Duodenal mucosa (tissue), 2 donors: Measurements from ENCODE around the gene GJA9.

Experiments
- H3K27ac ChIP-seq: one replicate; pipeline ENCODE4 v1.7.0; 2013; ENCODE audit warnings: low read depth, low read length
- H3K27me3 ChIP-seq, 2 donors: one replicate each; pipeline ENCODE4 v1.7.0; 2013; ENCODE audit warnings: low read length in 2 of 2, control low read depth in 1 of 2; ENCODE audit not compliant: insufficient read depth in 2 of 2, control insufficient read depth in 1 of 2
- H3K36me3 ChIP-seq, 2 donors: one replicate each; pipeline ENCODE4 v1.7.0; 2013; ENCODE audit warnings: low read length in 2 of 2, control low read depth in 1 of 2; ENCODE audit not compliant: insufficient read depth in 2 of 2, control insufficient read depth in 1 of 2
- H3K4me1 ChIP-seq, 2 donors: one replicate each; pipeline ENCODE4 v1.7.0; 2013; ENCODE audit warnings: low read length in 2 of 2, control low read depth in 1 of 2; ENCODE audit not compliant: insufficient read depth in 2 of 2, control insufficient read depth in 1 of 2
- H3K4me3 ChIP-seq, 2 donors: one replicate each; pipeline ENCODE4 v1.7.0; 2013; ENCODE audit warnings: low read length in 2 of 2, low read depth in 1 of 2
- H3K9ac ChIP-seq, 2 donors: one replicate each; pipeline ENCODE4 v1.7.0; 2013; ENCODE audit warnings: low read length in 2 of 2, low read depth in 1 of 2
- H3K9me3 ChIP-seq, 2 donors: one replicate each; pipeline ENCODE4 v1.7.0; 2013; ENCODE audit warnings: low read length in 2 of 2, control low read depth in 1 of 2; ENCODE audit not compliant: control insufficient read depth in 1 of 2

GJA9 gene

GRCh38 chr1:38881487-38881886 lies at the start of gene GJA9:
TSS of gene GJA9 (minus strand) at chr1:38881587. CDS start at chr1:38876098, 5,489 bp downstream.
- H3K4me1 ChIP-seq: no peaks in the 10 kb centered on the region
- H3K9ac ChIP-seq: no peak within 1 kb of the TSS
- H3K36me3 ChIP-seq: no peaks in the 10 kb centered on the region
- no peak within 1 kb of the TSS for H3K4me3 ChIP-seq
- no peaks in the 10 kb centered on the region for H3K27me3 ChIP-seq
- no peaks in the 10 kb centered on the region for H3K9me3 ChIP-seq
- no peak within 1 kb of the TSS for H3K27ac ChIP-seq

GRCh38 chr1:38929476-38929875 lies 48.1 kb upstream of the GJA9 start:
- Histone ChIP-seq H3K27me3 (no peaks in the 10 kb centered on the region), H3K4me3 (no peak overlapping the region), H3K9me3 (no peaks in the 10 kb centered on the region), H3K27ac (no peak overlapping the region), H3K4me1 (no peaks in the 10 kb centered on the region), H3K36me3 (no peaks in the 10 kb centered on the region), H3K9ac (no peak overlapping the region)

- no peaks in the 10 kb centered on the region for H3K36me3 ChIP-seq
- H3K4me3 ChIP-seq: no peak overlapping the region
- H3K9ac ChIP-seq: no peak overlapping the region
- no peaks in the 10 kb centered on the region for H3K9me3 ChIP-seq
- no peaks in the 10 kb centered on the region for H3K27me3 ChIP-seq
- H3K27ac ChIP-seq: no peak overlapping the region
- H3K4me1 ChIP-seq: no peaks in the 10 kb centered on the region
These were observed 47.7 kb upstream of the GJA9 start for GRCh38 chr1:38929054-38929453.

DNA sequence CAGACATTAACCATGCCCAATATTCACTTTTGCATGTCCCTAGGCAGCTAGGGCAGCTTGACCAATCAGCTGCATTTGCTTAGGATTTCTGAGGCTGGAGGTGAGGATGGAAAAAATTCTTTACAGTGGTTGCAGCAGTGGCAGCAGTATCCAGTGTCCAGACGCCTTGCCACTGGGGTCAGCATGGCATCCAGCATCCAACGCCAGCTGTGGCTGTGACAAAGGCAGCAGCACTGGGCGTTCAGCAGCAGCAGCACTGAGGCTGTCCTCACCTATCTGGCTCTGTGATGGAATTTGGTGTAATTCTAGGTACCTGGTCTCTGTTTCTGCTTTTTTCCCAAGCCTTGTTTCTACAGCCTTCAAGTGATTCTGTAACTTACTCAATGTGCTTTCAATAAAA lies 44.7 kb upstream of the GJA9 start:
- Histone ChIP-seq H3K9me3 (no peaks in the 10 kb centered on the region), H3K36me3 (no peaks in the 10 kb centered on the region), H3K4me1 (peaks cover 0 to 5% of the 10 kb centered on the region in 2 donors), H3K4me3 (no peak overlapping the region), H3K27ac (no peak overlapping the region), H3K27me3 (no peaks in the 10 kb centered on the region), H3K9ac (no peak overlapping the region)

DNA sequence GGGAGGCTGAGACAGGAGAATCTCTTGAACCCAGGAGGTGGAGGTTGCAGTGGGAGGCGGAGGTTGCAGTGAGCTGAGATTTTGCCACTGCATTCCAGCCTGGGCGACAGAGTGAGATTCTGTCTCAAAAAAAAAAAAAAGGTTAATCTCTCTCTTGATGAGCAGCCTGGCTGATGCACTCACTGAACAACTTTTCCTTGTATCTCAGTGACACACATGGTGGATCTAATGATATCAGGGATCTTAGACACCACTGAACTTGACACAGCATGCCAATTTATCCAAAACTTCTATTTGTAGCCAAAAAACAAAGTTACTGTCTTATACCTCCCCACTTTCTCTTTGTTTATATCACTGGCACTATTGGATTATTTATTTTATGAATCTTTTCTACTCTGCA lies 44.0 kb upstream of the GJA9 start:
- H3K27ac ChIP-seq: no peak overlapping the region
- H3K9ac ChIP-seq: no peak overlapping the region
- H3K4me3 ChIP-seq: no peak overlapping the region

GRCh38 chr1:38923607-38924006 lies 42.2 kb upstream of the GJA9 start:
- Histone ChIP-seq H3K27me3 (no peaks in the 10 kb centered on the region), H3K27ac (no peak overlapping the region), H3K9ac (no peak overlapping the region), H3K9me3 (no peaks in the 10 kb centered on the region), H3K4me1 (peaks cover 0 to 5% of the 10 kb centered on the region in 2 donors), H3K4me3 (no peak overlapping the region), H3K36me3 (no peaks in the 10 kb centered on the region)

More for the DNA sequence above, 44.0 kb upstream of the GJA9 start:
- H3K36me3 ChIP-seq: no peaks in the 10 kb centered on the region
- H3K27me3 ChIP-seq: no peaks in the 10 kb centered on the region
- peaks cover 0 to 5% of the 10 kb centered on the region in 2 donors for H3K4me1 ChIP-seq
- no peaks in the 10 kb centered on the region for H3K9me3 ChIP-seq

DNA sequence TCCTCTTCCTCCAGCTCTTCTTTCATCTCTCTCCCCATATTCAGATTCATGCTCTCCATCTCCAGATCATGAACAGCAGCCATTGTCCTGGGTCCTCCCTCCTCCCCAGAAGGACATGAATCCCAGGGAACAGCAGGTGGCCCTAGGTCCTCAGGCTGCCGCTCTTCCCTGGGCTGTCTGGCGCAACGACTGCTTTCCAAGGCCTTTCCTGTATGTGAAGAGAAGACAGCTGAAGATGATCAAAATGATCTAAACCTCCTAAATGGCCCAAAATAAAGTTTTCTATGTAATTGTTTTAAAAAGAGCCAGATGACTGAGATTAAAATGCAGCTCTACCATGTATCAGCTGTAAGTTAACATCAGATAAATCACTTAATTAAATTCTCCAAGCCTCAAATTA lies 37.7 kb upstream of the GJA9 start:
- Histone ChIP-seq H3K4me1 (peaks cover 0 to 5% of the 10 kb centered on the region in 2 donors), H3K9ac (no peak overlapping the region), H3K27me3 (no peaks in the 10 kb centered on the region), H3K36me3 (no peaks in the 10 kb centered on the region), H3K9me3 (no peaks in the 10 kb centered on the region), H3K4me3 (no peak overlapping the region), H3K27ac (no peak overlapping the region)

GRCh38 chr1:38918568-38918967 lies 37.2 kb upstream of the GJA9 start:
- no peak overlapping the region for H3K27ac ChIP-seq
- peaks cover 0 to 4% of the 10 kb centered on the region in 2 donors for H3K4me1 ChIP-seq
- H3K9me3 ChIP-seq: no peaks in the 10 kb centered on the region
- H3K9ac ChIP-seq: no peak overlapping the region
- no peaks in the 10 kb centered on the region for H3K36me3 ChIP-seq
- no peak overlapping the region for H3K4me3 ChIP-seq
- H3K27me3 ChIP-seq: no peaks in the 10 kb centered on the region

- no peak overlapping the region for H3K4me3 ChIP-seq
- no peaks in the 10 kb centered on the region for H3K4me1 ChIP-seq
- H3K36me3 ChIP-seq: no peaks in the 10 kb centered on the region
- no peaks in the 10 kb centered on the region for H3K27me3 ChIP-seq
- no peak overlapping the region for H3K27ac ChIP-seq
- H3K9ac ChIP-seq: no peak overlapping the region
- no peaks in the 10 kb centered on the region for H3K9me3 ChIP-seq
These were observed 36.4 kb upstream of the GJA9 start for GRCh38 chr1:38917772-38918171.

DNA sequence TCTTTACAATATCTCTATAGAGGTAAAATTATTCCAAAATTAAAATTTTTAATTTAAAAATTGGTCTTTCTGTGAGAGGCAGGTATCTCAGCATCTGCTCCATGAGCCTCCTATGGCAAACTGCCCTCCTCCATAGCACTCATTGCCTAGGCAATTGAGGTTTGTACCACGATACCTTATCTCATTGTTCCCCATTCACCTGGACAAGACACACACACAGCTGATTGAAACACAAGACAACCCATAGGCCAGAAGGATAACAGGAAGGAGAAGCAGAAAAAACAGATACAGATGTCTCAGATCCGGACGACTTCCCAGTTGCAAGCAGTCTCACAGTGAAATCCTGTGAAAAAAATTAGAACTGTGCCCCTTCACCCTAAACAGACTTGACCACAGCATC lies 36.0 kb upstream of the GJA9 start:
- Histone ChIP-seq H3K27ac (no peak overlapping the region), H3K9me3 (no peaks in the 10 kb centered on the region), H3K36me3 (no peaks in the 10 kb centered on the region), H3K4me3 (no peak overlapping the region), H3K4me1 (no peaks in the 10 kb centered on the region), H3K9ac (no peak overlapping the region), H3K27me3 (no peaks in the 10 kb centered on the region)

- H3K9ac ChIP-seq: no peak overlapping the region
- no peak overlapping the region for H3K27ac ChIP-seq
- H3K4me1 ChIP-seq: no peaks in the 10 kb centered on the region
- H3K4me3 ChIP-seq: no peak overlapping the region
- H3K36me3 ChIP-seq: no peaks in the 10 kb centered on the region
- no peaks in the 10 kb centered on the region for H3K9me3 ChIP-seq
- H3K27me3 ChIP-seq: no peaks in the 10 kb centered on the region
These were observed 34.1 kb upstream of the GJA9 start for GRCh38 chr1:38915352-38915948.
